ENCODE results near the gene COPS6.
A peak's percentile ranks its signal among the peaks of the same experiment; 100 is the strongest.

Gene COPS6

DNA sequence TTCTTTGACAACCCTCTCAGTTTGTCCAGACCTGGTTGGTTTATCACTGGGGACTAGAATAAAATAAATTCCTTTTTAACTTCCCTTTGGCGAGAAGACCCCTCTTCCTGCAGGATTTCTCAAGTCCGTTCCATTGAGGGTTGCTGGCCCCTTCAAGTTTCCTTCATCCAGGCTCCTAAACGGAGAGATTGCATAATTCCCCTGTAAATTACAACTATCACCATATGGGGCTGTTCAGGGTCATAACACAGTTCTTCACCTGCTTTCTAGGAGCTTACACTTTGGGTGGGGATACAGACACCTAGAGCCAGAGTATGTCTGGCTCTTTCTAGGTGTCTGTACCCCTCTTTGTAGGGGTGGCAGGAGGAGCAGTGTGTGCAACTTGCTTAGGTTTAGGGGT is 3.3 kb upstream of the COPS6 start:
- H3K4me3 ChIP-seq, result no peak overlapping the region
- H3K4me1 ChIP-seq, result peaks cover 31 to 46% (median 38%) of the 10 kb centered on the region in 10 experiments
- H3K9ac ChIP-seq, result no peak overlapping the region
- TF ChIP-seq Cebpa-rat (IDR thresholded peaks at IDR 0.05), result peak in 2 of 11 experiments; percentile 9 to 15; a peak in 1 of 22 replicates
- H4K20me1 ChIP-seq, result peaks cover 0 to 3% (median 0%) of the 10 kb centered on the region in 11 experiments; a peak in 5 of 22 replicates
- H3K9me3 ChIP-seq (replicated peaks in 1 of 11), result no peaks in the 10 kb centered on the region
- H3K4me2 ChIP-seq, result peak overlapping the region in 2 of 11 experiments; percentile 28 to 36; a peak in 4 of 22 replicates
- peaks cover under 1 to 7% (median 5%) of the 10 kb centered on the region in 11 experiments; a peak in 21 of 22 replicates for H3K36me3 ChIP-seq
- H3K27ac ChIP-seq, result no peak overlapping the region; a peak in 1 of 22 replicates
- peaks cover 0 to 18% (median 14%) of the 10 kb centered on the region in 11 experiments; a peak in 16 of 22 replicates for H3K27me3 ChIP-seq

DNA sequence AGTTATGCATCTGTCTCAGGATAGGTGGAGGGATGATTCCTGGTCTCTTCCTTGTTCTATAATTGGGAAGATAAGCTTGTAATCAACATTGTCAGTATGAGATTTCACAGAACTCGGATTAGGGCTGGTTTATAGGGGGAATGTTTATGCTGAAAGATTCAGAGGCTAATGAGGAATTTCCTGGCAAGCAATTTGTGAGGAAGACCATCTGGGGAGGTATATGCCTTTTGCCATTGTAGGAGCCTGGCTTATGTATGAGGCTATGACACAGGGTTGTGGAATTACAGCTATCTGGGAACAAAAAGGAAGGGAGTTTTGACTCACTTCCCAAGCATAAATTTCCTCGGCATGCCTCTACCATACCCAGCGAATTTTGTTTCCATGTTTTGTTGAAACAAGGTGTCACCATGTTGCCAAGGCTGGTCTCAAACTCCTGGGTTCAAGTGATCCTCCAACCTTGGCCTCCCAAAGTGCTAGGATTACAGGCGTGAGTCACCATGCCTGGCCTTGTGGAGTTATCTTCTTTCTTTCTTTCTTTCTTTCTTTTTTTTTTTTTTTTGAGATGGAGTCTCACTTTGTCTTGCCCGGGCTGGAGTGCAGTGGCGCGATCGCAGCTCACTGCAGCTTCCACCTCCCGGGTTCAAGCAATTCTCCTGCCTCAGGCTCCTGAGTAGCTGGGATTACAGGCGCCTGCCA is 1.6 kb upstream of the COPS6 start:
- no peaks in the 10 kb centered on the region for H3K9me3 ChIP-seq (replicated peaks in 1 of 11)
- H3K4me2 ChIP-seq, result no peak overlapping the region
- H3K27ac ChIP-seq, result no peak overlapping the region

DNA sequence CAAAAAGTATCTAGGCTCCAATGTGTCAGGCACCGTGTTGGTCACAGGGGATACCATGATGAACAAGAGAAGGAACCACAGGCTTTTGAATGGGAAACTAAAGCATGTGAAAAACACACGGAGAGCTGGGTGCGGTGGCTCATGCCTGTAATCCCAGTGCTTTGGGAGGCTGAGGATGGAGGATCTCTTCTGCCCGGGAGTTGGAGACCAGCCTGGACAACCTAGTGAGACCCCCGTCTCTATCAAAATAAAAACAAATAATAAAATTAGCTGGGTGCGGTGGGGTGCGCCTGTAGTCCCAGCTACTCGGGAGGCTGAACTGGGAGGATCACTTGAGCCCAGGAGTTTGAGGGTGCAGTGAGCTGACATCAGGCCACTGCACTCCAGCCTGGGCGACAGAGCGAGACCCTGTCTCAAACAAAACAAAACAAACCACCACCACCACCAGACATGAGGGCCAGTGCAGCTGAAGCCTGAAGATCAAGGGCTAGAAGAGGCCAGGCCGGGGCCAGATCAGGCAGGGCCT is 611 bp upstream of the COPS6 start:
- Histone ChIP-seq H3K27ac (peak overlapping the region; percentile 59 to 93 (median 87); a peak in 21 of 22 replicates), H3K4me3 (peak overlapping the region; percentile 68 to 96 (median 88)), H3K9ac (peak overlapping the region; percentile 83 to 97 (median 91)), H3K4me1 (peaks cover 24 to 46% (median 37%) of the 10 kb centered on the region in 10 experiments), H3K27me3 (peaks cover 0 to 7% (median 4%) of the 10 kb centered on the region in 11 experiments; a peak in 9 of 22 replicates), H3K4me2 (peak overlapping the region; percentile 86 to 97 (median 94)), H3K9me3 (replicated peaks in 1 of 11) (no peaks in the 10 kb centered on the region), H3K36me3 (peaks cover 27 to 33% (median 32%) of the 10 kb centered on the region in 11 experiments), H4K20me1 (peaks cover 0 to 25% (median 19%) of the 10 kb centered on the region in 11 experiments; a peak in 19 of 22 replicates)
- no peak for TF ChIP-seq Cebpa-rat (IDR thresholded peaks at IDR 0.05)

More for the DNA sequence above, 1.6 kb upstream of the COPS6 start:
- Histone ChIP-seq H3K4me3 (no peak overlapping the region), H3K27me3 (peaks cover 0 to 17% (median 13%) of the 10 kb centered on the region in 11 experiments; a peak in 16 of 22 replicates), H3K36me3 (peaks cover 17 to 24% (median 22%) of the 10 kb centered on the region in 11 experiments), H3K9ac (no peak overlapping the region), H3K4me1 (peaks cover 31 to 54% (median 44%) of the 10 kb centered on the region in 10 experiments), H4K20me1 (peaks cover 0 to 15% (median 9%) of the 10 kb centered on the region in 11 experiments; a peak in 13 of 22 replicates)
- TF ChIP-seq Cebpa-rat (IDR thresholded peaks at IDR 0.05), result no peak

DNA sequence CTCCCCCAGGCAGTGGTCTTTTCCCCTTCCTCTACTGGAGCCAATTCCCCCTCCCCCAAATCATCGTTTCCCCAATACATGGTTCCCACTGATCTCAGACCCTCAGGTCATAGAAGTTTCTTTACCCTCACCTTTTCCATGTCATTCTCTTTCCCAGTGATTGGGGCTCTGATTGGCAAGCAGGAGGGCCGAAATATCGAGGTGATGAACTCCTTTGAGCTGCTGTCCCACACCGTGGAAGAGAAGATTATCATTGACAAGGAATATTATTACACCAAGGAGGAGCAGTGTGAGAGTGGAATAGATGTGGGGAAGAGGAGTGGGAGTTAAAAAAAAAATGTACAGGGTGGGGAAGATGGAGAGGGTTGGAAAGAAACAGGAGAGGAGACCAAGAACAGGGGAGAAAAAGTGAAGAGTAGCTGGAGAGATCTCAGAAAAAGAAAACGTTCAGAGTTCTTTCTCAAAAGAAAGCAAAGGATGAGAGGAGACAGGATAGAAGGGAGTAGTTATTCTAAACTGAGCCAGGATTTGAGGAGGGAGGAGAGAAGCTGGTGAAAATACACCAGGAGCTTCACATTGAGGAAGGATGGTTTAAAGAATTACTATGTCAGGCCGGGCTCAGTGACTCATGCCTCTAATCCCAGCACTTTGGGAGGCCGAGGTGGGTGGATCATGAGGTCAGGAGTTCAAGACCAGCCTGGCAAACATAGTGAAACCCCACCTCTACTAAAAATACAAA is 858 bp downstream of the COPS6 start:
- peak overlapping the region; percentile 59 to 93 (median 87) for H3K27ac ChIP-seq
- TF ChIP-seq Cebpa-rat (IDR thresholded peaks at IDR 0.05), result no peak

DNA sequence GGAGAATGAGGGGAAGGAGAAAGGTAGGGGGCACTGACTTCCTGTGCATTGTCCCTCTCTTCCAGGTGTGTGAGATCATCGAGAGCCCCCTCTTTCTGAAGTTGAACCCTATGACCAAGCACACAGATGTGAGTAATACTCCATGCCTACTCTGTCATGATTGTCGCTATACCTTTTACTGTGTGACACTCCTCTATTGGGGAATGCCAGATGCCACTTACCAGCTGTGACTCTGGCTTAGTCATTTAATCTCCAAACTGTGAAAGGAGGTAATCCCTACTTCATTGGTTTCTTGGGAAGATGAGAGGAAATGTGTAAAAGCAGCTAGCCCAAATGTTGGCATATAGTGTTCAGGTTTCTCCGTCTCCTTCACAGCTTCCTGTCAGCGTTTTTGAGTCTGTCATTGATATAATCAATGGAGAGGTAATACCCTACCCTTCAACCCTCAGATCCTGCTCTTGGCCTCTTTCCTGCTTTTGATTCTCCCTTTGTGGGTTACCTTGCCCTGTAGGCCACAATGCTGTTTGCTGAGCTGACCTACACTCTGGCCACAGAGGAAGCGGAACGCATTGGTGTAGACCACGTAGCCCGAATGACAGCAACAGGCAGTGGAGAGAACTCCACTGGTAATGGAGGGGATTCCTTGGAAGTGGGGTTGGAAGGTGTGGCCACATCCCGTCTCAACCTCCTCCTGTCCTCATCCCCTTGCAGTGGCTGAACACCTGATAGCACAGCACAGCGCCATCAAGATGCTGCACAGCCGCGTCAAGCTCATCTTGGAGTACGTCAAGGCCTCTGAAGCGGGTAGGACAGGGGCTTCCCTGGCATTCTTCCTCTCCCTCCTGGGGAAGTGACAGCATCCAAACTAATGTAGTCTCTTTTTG is 2.0 kb downstream of the COPS6 start:
- H3K27me3 ChIP-seq, result no peaks in the 10 kb centered on the region
- no peaks in the 10 kb centered on the region for H3K9me3 ChIP-seq (replicated peaks in 1 of 11)
- H3K4me2 ChIP-seq, result peak overlapping the region; percentile 86 to 97 (median 94); a peak in 20 of 22 replicates
- no peak overlapping the region for H3K27ac ChIP-seq
- peaks cover 53 to 59% (median 58%) of the 10 kb centered on the region in 11 experiments for H3K36me3 ChIP-seq
- no peak for TF ChIP-seq Cebpa-rat (IDR thresholded peaks at IDR 0.05)
- peaks cover 24 to 51% (median 35%) of the 10 kb centered on the region in 10 experiments for H3K4me1 ChIP-seq
- H4K20me1 ChIP-seq, result peaks cover 0 to 51% (median 45%) of the 10 kb centered on the region in 11 experiments; a peak in 19 of 22 replicates
- H3K4me3 ChIP-seq, result 0 out of 20 replicates have a peak overlapping the region, but pooled peaks of 1 of the 10 experiments have one; percentile 82
- peak overlapping the region in 4 of 11 experiments; percentile 24 to 97 (median 61); a peak in 6 of 22 replicates for H3K9ac ChIP-seq

More for the DNA sequence above, 858 bp downstream of the COPS6 start:
- Histone ChIP-seq H3K36me3 (peaks cover 41 to 48% (median 46%) of the 10 kb centered on the region in 11 experiments), H3K4me2 (peak overlapping the region; percentile 86 to 97 (median 94)), H3K27me3 (no peaks in the 10 kb centered on the region), H4K20me1 (peaks cover 0 to 39% (median 33%) of the 10 kb centered on the region in 11 experiments; a peak in 19 of 22 replicates), H3K9ac (peak overlapping the region; percentile 83 to 97 (median 91)), H3K4me3 (peak overlapping the region; percentile 68 to 96 (median 88)), H3K9me3 (replicated peaks in 1 of 11) (no peaks in the 10 kb centered on the region), H3K4me1 (peaks cover 24 to 51% (median 37%) of the 10 kb centered on the region in 10 experiments)

DNA sequence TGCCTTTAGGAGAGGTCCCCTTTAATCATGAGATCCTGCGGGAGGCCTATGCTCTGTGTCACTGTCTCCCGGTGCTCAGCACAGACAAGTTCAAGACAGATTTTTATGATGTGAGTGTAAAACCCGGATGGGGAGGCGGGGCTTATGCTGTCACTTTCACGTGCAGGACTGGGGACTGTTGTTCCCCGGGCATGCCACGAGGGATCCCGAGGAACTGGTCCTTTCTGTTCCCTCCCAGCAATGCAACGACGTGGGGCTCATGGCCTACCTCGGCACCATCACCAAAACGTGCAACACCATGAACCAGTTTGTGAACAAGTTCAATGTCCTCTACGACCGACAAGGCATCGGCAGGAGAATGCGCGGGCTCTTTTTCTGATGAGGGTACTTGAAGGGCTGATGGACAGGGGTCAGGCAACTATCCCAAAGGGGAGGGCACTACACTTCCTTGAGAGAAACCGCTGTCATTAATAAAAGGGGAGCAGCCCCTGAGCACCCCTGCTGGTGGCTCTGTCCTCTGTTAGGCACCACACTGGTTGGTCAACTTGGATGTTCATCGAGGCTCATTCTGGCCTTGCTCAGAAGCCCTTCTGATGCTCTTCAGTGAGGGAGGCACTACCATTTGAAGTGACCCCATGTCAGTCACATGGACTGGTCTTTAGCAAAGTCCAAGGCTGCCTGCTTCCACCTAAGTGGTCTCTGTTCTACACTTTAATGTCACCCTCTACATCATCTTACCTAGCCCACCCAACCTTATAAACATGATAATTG is 2.8 kb downstream of the COPS6 start:
- H3K36me3 ChIP-seq, result peaks cover 61 to 68% (median 66%) of the 10 kb centered on the region in 11 experiments
- peaks cover 24 to 55% (median 29%) of the 10 kb centered on the region in 10 experiments for H3K4me1 ChIP-seq
- H3K27me3 ChIP-seq, result no peaks in the 10 kb centered on the region
- H3K4me3 ChIP-seq, result no peak overlapping the region
- 0 out of 22 replicates have a peak overlapping the region, but pooled peaks of 2 of the 11 experiments have one; percentile 86 to 94 for H3K4me2 ChIP-seq
- no peak for TF ChIP-seq Cebpa-rat (IDR thresholded peaks at IDR 0.05)
- peak overlapping the region in 1 of 11 experiments; percentile 91; a peak in 2 of 22 replicates for H3K9ac ChIP-seq
- peaks cover 0 to 59% (median 53%) of the 10 kb centered on the region in 11 experiments; a peak in 19 of 22 replicates for H4K20me1 ChIP-seq
- no peaks in the 10 kb centered on the region for H3K9me3 ChIP-seq (replicated peaks in 1 of 11)
- H3K27ac ChIP-seq, result no peak overlapping the region

DNA sequence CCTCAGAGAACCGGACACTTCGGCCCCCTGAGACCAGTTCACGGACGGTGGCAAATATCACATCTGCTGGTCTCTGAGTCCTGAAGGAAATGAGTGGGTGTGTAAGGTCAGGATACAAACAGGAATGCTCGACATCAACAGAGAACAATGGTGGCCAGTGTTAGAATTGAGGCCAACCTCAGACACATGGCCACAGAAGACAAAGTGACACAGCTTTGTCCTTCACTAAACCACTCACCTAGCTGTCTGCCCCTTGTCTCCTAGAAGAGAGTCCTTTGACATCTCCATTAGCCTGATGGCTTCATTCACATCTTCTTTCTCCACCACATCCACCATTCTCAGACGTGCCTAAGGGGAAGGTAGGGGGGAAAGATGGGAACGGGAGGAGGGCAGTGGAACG is 4.3 kb downstream of the COPS6 start:
- peak overlapping the region in 5 of 11 experiments; percentile 13 to 42 (median 27); a peak in 4 of 22 replicates for H3K9ac ChIP-seq
- H3K4me2 ChIP-seq, result no peak overlapping the region
- peaks cover 76 to 82% (median 80%) of the 10 kb centered on the region in 11 experiments for H3K36me3 ChIP-seq
- peaks cover 0 to 74% (median 68%) of the 10 kb centered on the region in 11 experiments; a peak in 19 of 22 replicates for H4K20me1 ChIP-seq
- H3K4me1 ChIP-seq, result peaks cover 26 to 55% (median 36%) of the 10 kb centered on the region in 10 experiments
- TF ChIP-seq Cebpa-rat (IDR thresholded peaks at IDR 0.05), result no peak
- no peak overlapping the region; a peak in 1 of 22 replicates for H3K27ac ChIP-seq
- H3K4me3 ChIP-seq, result no peak overlapping the region
- H3K9me3 ChIP-seq (replicated peaks in 1 of 11), result no peaks in the 10 kb centered on the region
- H3K27me3 ChIP-seq, result no peaks in the 10 kb centered on the region
